GM18519 (cell line): Measurements from ENCODE around the gene GSTM2.
"Not testable (repeated sequence)": the region's sequence is repeated elsewhere in the genome, so short reads cannot be mapped to it uniquely, and the experiment has no call there.

Experiments
- ATAC-seq: cut with Tn5 transposase; IDR thresholded peaks from one replicate; pipeline ENCODE4 v1.9.1; 2021; ENCODE audit warnings: mild to moderate bottlenecking, moderate library complexity; ENCODE audit not compliant: unreplicated experiment, low FRiP score

GSTM2 gene

GRCh38 chr1:109643385-109644230 lies 24.2 kb upstream of the GSTM2 start:
- ATAC-seq = peak; percentile 55

DNA sequence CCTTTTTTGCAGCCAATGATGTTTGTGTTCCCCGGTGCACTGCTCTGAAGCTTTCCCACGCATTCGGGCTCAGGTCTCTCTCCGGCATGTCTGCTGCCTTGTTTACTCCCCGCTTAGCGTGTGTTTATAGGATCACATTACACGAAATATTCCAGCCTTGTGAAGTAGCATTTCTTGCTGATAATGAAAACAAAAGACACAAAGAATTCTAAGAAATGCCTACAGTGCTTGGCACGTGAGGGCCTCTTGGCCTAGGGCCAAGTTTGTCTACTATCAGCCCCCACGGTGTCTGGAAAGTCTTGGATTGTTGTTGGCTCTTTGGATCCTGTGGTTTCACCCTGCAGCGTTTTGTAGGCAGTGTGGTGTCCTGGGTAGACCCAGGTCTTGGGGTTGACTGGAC lies 23.2 kb upstream of the GSTM2 start:
- no peak for ATAC-seq

GRCh38 chr1:109649491-109649914 lies 18.4 kb upstream of the GSTM2 start:
- no peak for ATAC-seq

- no peak for ATAC-seq
Measured at GRCh38 chr1:109650609-109651008, 17.2 kb upstream of the GSTM2 start.

DNA sequence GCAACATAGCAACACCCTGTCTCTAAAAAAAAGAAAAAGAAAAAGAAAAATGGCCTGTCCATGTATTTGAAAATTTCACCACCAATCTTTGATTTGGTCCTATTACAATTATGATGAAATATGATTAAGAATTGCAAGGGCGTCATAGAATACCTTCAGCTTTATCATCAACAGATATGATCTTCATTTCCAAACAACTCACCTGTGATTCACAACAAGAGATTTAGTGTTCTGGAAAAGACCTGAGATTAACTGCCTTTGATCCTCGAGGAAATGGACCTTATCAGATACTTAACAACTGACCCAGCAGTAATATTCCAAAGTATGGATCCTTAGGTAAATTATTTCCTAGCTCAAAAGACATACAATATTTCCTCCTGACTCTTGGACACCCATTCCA lies 15.5 kb upstream of the GSTM2 start:
- ATAC-seq = no peak

DNA sequence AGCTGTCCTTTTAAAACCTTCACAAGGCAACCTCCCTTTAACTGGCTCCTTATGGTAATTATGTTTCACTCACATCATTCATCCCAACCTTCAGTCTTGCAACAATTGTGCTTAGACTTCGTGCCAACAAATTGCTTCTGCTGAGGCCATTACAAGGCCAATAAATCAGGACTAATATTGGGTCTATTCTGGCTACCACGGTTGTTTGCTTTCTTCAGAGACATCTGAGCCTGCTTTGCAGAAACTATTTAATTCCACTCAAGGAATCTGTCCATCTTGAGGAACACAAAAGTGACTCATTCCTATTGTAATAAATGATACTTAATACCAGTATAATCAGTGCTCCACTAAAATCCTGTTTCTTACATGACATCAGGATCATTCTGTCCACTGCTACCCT lies 14.6 kb upstream of the GSTM2 start:
- ATAC-seq = no peak

DNA sequence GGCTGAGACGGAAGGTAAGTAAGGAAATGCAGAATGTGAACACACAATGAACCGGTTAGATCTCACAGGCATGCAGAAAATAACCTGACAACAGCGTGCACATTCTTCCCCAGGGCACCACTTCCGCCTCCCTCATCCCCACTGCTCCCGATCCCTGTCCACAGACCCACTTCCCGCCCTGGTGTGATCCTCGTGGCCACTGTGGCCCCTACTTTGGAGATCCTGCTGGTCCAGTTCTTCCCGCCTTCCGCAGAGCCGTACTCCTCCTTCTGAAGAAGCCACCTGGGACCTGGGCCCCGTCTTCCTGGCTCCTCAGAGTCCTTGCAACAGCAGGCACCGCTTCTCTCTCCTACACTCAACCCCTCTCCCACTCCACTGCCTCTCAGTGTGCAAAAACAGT lies 13.3 kb upstream of the GSTM2 start:
- ATAC-seq = no peak

GRCh38 chr1:109655615-109656519 lies 12.0 kb upstream of the GSTM2 start, which contains the start of gene GSTM4:
GSTM4 (plus strand) TSS chr1:109656099; CDS start chr1:109656390, 291 bp downstream.
- peak; percentile 47 for ATAC-seq

DNA sequence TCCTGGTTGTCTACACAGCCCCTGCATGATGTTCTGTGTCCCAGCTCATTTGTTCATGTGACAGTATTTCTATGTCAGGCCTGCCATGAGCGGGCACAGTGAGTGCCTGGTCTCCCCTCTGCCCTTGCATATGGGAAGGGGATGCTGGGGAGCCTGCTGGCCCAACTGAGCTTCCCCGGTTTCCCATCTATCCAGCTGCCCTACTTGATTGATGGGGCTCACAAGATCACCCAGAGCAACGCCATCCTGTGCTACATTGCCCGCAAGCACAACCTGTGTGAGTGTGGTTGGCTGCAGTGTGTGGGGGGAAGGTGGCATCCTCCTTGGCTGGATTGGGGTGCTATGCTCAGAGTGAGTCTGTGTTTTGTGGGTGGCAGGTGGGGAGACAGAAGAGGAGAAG lies 10.5 kb upstream of the GSTM2 start:
- no peak for ATAC-seq

DNA sequence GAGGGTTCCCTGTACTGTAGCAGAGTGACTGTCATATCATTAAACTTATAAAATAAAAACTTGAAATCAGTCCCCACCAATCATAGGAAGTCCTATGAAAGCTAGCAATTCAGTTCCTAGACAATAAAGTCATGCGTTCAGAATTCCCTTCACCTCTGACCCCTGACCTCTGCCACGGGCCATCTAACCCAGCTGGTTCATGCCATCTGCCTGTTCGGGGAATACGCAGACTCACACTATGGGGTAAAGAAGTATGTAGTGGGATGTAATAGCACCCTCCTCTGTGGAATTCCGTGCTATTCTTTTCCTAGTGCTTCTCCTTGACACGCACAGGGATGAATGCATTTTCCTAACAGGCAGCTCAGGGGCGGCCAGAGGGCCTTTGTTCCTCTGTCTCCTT lies 9.9 kb upstream of the GSTM2 start:
- ATAC-seq = no peak

DNA sequence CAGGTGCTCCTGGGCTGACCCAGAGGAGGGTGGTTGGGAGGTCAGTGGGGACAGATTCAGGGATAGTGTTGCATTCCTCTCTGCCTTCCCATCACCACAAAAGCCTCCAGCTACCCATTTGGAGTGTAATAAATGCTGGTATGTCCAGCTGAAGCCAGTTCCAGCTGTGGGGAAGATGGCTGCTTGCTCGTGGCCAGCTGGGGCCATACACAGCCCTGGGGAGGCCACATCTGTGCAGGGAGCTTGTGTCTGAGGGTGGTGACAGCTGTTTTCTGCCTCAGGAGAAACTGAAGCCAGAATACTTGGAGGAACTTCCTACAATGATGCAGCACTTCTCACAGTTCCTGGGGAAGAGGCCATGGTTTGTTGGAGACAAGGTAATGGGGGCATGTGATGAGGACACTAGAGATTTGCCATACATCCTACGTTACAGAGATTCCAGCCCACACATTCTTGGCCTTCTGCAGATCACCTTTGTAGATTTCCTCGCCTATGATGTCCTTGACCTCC lies 9.3 kb upstream of the GSTM2 start:
- ATAC-seq = no peak

DNA sequence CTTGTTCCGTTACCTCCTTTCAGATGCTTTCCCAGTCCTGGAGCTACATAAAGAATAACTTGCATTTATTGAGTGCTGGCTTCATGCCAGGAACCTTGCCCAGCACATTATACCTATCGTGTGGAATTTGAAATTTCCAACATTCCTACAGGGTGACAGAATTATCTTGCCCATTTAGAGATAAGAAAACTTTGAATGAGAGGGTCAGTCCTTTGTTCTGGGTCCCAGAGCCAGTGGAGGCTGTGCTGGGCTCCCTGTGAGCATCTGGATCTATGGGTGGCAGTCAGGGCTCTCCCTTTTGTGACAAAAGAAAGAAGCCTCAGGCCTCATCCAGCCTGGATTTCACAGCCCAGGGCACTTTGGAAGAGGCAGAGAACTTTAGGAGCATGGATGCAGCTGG lies 8.7 kb upstream of the GSTM2 start:
- no peak for ATAC-seq

DNA sequence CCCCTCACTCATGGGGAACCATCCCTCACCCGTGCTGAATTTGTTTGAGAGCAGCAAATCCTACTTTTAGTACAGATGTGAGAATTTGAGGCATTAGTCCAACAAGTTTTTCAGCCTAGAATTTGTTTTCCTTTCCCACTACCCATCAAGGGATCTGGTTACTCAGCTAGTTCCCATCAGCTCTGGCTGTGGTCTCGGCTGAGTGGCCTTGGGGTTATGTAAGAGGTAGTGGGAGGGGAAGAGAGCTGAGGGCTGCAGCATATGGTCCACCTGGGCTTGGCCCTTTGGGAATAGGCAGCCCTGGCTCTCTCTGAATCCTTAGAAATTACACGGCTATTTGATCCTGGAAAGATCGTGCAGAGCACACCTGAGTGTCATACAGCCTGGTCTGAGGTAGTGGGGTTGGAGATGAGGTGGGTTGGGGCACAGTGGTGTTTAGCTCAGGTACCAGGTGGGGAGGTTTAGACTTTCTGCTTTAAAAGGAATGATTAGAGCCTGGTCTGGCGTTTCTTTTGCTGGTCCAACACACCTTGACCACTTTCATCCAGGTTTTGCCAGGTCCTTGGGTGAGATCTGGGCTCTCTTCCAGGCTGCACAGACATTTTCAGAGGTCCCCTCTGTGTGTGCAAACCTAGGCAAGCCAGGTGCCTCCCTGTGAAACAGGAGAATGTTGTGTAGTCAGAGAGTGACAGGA lies 7.7 kb upstream of the GSTM2 start:
- ATAC-seq = no peak

- ATAC-seq = not testable (repeated sequence)
Measured at GRCh38 chr1:109660691-109661026, 7.2 kb upstream of the GSTM2 start.

DNA sequence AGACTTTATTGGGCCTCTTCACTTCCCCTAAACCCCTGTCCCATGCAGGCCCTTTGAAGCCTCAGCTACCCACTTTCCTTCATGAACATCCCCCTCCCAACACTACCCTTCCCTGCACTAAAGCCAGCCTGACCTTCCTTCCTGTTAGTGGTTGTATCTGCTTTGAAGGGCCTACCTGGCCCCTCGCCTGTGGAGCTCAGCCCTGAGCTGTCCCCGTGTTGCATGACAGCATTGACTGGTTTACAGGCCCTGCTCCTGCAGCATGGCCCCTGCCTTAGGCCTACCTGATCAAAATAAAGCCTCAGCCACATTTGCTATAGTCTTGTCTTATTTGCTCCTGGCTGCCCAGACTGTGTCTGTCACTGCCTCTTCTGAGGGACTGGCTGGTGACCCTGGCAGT lies 6.5 kb upstream of the GSTM2 start:
- no peak for ATAC-seq

DNA sequence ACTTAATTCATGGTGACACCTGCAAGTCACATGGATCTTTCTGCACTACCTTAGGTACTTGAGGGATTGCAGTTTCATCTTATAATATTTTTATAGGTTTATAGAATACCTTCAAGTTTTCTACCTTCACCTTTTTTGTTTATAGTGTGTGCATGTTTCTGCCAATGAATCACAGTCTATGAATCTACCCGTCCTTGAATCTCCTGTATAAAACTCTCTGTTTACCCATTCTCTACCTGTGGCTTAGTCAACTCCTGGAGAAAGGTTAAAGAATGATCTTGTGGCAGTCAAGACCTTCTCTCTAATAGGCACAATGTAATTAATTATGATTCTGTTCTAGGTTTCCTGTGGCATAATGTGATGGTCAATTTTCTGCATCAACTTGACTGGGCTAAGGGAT lies 3.2 kb upstream of the GSTM2 start:
- no peak for ATAC-seq

DNA sequence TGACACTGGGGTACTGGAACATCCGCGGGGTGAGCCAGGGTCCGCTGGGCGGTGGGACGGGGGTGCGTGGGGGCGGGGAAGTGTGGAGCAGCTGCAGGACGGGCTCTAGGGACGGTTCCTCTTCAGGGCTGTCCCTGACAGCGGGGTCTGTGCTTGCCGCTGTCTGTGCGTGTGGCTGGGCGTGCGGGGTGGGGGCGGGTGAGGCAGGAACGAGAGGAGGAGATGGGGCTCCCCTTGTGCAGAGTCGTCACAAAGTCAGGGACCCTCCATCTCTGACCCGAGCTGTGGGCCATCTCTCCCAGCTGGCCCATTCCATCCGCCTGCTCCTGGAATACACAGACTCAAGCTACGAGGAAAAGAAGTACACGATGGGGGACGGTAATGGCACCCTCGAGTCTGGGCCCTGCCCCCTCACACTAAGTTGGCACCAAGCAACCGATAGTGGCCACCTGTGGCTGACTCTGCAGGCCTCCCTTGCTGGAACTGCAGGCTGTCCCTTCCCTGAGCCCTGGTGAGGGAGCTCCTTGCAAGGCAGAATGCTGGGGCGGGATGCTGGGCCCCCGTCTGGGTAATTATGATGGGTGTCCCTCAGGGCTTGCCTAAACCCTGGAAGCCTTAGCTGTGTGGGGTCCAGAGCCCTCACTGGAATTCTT lies 392 bp downstream of the GSTM2 start:
- no peak for ATAC-seq

- ATAC-seq = no peak
Measured at GRCh38 chr1:109669246-109669948, 1.5 kb downstream of the GSTM2 start.

DNA sequence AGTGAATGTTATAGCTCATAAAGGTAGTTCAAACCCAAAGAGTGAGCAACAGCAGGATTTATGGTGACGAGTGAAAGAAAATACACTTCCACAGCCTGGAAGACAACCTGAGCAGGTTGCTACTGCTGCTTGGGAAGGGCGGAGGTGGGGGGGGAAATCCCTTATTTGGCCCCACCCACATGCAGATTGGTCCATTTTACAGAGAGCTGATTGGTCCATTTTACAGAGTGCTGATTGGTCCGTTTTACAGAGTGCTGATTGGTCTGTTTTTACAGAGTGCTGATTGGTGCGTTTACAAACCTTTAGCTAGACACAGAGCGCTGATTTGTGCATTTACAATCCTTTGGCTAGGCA lies 2.1 kb downstream of the GSTM2 start:
- ATAC-seq = not testable (repeated sequence)

GRCh38 chr1:109671067-109671466 lies 3.2 kb downstream of the GSTM2 start:
- ATAC-seq = no peak
